Spleen (tissue), 7 donors: ENCODE data around the gene ETFBKMT.

Experiments
- POLR2A ChIP-seq, 3 donors: fragments of 450-650 bp; IDR thresholded peaks; one replicate each; pipeline ENCODE4 v1.5.1; 2017; ENCODE audit warnings: antibody characterized with exemption in 3 of 3, mild to moderate bottlenecking in 1 of 3
- POLR2AphosphoS5 ChIP-seq, 3 donors: sonication (generic); formaldehyde crosslinking; IDR thresholded peaks; one replicate each; pipeline ENCODE4 v1.5.1; 2017; ENCODE audit warnings: antibody characterized with exemption in 3 of 3
- TF ChIP-seq, protein P1 (sequence below), 11 experiments: fragments of 200-600 bp in 7 of 11; fragments of 450-650 bp in 4 of 11; sonication (generic) in 4 of 11; IDR thresholded peaks in 8 of 11; conservative IDR thresholded peaks in 3 of 11; 1 replicate in 7 of 11; 2 replicates in 4 of 11; pipeline versions ENCODE4 v1.4.0 to v1.8.0; 2016 to 2021; ENCODE audit warnings: antibody characterized with exemption in 11 of 11, inconsistent platforms in 4 of 11, mild to moderate bottlenecking in 1 of 11
- donor health status: DM: no; HTN: no; CAD: no; lungs with moderate emphysema.
- donor health status: DM: no; HTN: no; CAD: no.
- donor health status: DM: no; HTN: no; CAD: no.

DNA sequence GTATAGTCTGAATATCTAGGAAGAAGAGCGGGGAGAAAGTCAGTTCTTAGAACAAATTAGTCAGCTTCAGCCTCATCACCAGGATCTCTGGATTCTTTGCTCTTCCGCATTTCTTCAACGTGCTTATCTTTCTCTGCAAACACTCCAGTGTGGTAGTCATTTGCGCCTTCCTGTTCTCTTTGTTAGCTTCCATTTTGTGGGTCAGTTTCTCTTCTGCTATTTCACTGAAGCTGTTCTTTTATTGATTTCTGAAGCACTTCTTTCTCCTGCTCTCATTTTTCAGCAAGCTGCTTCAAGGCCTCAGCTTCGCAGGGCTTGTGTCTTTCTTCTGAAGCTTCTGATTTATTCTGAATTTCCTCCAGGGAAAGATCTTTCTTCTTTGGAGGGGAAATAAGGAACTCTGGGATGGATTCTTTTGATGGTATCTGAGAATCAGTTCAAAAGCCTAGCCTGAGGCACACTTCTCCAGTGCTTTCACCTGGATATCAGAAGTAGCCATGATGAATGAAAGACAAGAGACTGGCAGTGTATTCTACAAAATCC lies 55.9 kb downstream of the ETFBKMT start:
- TF ChIP-seq POLR2A (IDR thresholded peaks at IDR 0.05) (no peak), POLR2AphosphoS5 (IDR thresholded peaks at IDR 0.05) (peak in 1 of 3 donors; percentile 58)
- TF ChIP-seq, protein P1, sequence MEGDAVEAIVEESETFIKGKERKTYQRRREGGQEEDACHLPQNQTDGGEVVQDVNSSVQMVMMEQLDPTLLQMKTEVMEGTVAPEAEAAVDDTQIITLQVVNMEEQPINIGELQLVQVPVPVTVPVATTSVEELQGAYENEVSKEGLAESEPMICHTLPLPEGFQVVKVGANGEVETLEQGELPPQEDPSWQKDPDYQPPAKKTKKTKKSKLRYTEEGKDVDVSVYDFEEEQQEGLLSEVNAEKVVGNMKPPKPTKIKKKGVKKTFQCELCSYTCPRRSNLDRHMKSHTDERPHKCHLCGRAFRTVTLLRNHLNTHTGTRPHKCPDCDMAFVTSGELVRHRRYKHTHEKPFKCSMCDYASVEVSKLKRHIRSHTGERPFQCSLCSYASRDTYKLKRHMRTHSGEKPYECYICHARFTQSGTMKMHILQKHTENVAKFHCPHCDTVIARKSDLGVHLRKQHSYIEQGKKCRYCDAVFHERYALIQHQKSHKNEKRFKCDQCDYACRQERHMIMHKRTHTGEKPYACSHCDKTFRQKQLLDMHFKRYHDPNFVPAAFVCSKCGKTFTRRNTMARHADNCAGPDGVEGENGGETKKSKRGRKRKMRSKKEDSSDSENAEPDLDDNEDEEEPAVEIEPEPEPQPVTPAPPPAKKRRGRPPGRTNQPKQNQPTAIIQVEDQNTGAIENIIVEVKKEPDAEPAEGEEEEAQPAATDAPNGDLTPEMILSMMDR (IDR thresholded peaks at IDR 0.05 in 8 of 11, conservative IDR thresholded peaks at IDR 0.05 in 3 of 11), result no peak
